Activated T-cell treated with anti-CD3 and anti-CD28 coated beads, Interleukin-2, amount 50 U/mL, for 24 hours (primary cell): ENCODE measurements around the gene WBP1.
"Not testable (repeated sequence)": the region's sequence is repeated elsewhere in the genome, so short reads cannot be mapped to it uniquely, and the experiment has no call there.

Experiments used
- DNase-seq: peaks from one replicate; pipeline ENCODE4 v3.0.0-alpha.2; 2020
- H3K27ac Mint-ChIP-seq: 2 replicates; pipeline ENCODE4 v1.8.0; 2020; ENCODE audit warnings: mild to moderate bottlenecking, mixed read lengths
- H3K27me3 Mint-ChIP-seq: 2 replicates; pipeline ENCODE4 v1.8.0; 2020; ENCODE audit warnings: mixed read lengths
- H3K36me3 Mint-ChIP-seq: 2 replicates; pipeline ENCODE4 v1.8.0; 2020; ENCODE audit warnings: low read depth, mixed read lengths
- H3K4me1 Mint-ChIP-seq: 2 replicates; pipeline ENCODE4 v1.8.0; 2020; ENCODE audit warnings: low read depth, mixed read lengths
- H3K4me3 Mint-ChIP-seq: 2 replicates; pipeline ENCODE4 v1.8.0; 2020; ENCODE audit warnings: mild to moderate bottlenecking, moderate library complexity, mixed read lengths
- H3K9me3 Mint-ChIP-seq: 2 replicates; pipeline ENCODE4 v1.8.0; 2020; ENCODE audit warnings: mixed read lengths

The WBP1 gene

GRCh38 chr2:74439803-74440377 lies 18.3 kb upstream of the WBP1 start:
- no peaks in the 10 kb centered on the region for H3K9me3 Mint-ChIP-seq
- H3K27me3 Mint-ChIP-seq = peaks cover 49% of the 10 kb centered on the region
- DNase-seq = no peak
- H3K27ac Mint-ChIP-seq = no peak overlapping the region
- peaks cover 15% of the 10 kb centered on the region for H3K4me1 Mint-ChIP-seq
- no peaks in the 10 kb centered on the region for H3K36me3 Mint-ChIP-seq
- H3K4me3 Mint-ChIP-seq = peak overlapping the region; percentile 43

- H3K9me3 Mint-ChIP-seq = no peaks in the 10 kb centered on the region
- peak overlapping the region; percentile 43 for H3K4me3 Mint-ChIP-seq
- peaks cover 15% of the 10 kb centered on the region for H3K4me1 Mint-ChIP-seq
- DNase-seq = peak; percentile 62
- no peaks in the 10 kb centered on the region for H3K36me3 Mint-ChIP-seq
- peaks cover 51% of the 10 kb centered on the region for H3K27me3 Mint-ChIP-seq
- no peak overlapping the region for H3K27ac Mint-ChIP-seq
Measured at GRCh38 chr2:74440378-74441169, 17.7 kb upstream of the WBP1 start.

- DNase-seq = peak; percentile 53
- Mint-ChIP-seq H3K27ac (no peak overlapping the region), H3K9me3 (no peaks in the 10 kb centered on the region)
Measured at GRCh38 chr2:74441170-74441689, 17.0 kb upstream of the WBP1 start.

GRCh38 chr2:74441690-74442482 lies 16.4 kb upstream of the WBP1 start, which contains the start of gene RTKN:
Gene RTKN (minus strand): TSS chr2:74441937. CDS start chr2:74441816, 121 bp downstream.
- H3K9me3 Mint-ChIP-seq = no peaks in the 10 kb centered on the region
- H3K27me3 Mint-ChIP-seq = peaks cover 51% of the 10 kb centered on the region
- H3K27ac Mint-ChIP-seq = no peak within 1 kb of the TSS
- H3K4me3 Mint-ChIP-seq = peak within 1 kb of the TSS; percentile 54
- peak; percentile 43 for DNase-seq
- peaks cover 15% of the 10 kb centered on the region for H3K4me1 Mint-ChIP-seq
- H3K36me3 Mint-ChIP-seq = no peaks in the 10 kb centered on the region

More at GRCh38 chr2:74441170-74441689, 17.0 kb upstream of the WBP1 start:
- H3K4me1 Mint-ChIP-seq = peaks cover 15% of the 10 kb centered on the region
- no peaks in the 10 kb centered on the region for H3K36me3 Mint-ChIP-seq
- peaks cover 51% of the 10 kb centered on the region for H3K27me3 Mint-ChIP-seq
- H3K4me3 Mint-ChIP-seq = peak overlapping the region; percentile 35

DNA sequence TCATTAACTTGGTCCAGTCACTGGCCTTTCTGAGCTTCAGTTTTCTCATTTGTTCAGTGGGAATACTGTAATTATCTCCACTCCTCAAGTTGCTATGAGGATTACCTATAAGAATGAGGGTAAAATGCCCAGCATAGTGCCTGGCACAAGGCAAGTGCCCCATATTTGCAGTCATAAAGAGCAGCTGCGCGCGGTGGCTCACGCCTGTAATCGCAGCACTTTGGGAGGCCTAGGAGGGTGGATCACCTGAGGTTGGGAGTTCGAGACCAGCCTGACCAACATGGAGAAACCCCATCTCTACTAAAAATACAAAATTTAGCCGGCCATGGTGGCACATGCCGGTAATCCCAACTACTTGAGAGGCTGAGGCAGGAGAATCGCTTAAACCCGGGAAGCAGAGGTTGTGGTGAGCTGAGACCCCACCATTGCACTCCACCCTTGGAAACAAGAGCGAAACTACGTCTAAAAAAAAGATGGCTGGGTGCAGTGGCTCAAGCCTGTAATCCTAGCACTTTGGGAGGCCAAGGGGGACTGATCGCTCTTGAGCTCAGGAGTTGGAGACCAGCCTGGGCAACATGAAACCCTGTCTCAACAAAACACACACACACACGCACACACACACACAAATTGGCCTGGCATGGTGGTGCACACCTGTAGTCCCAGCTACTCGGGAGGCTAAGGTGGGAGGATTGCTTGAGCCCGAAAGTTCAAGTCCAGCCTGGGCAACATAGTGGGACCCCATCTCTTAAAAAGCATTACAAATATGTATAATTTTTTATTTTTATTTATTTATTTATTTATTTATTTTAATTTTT lies 15.5 kb upstream of the WBP1 start:
- not testable (repeated sequence) for H3K36me3 Mint-ChIP-seq, DNase-seq, H3K9me3 Mint-ChIP-seq, H3K27ac Mint-ChIP-seq
- peaks cover 15% of the 10 kb centered on the region for H3K4me1 Mint-ChIP-seq
- H3K27me3 Mint-ChIP-seq = peaks cover 51% of the 10 kb centered on the region
- peak overlapping the region; percentile 54 for H3K4me3 Mint-ChIP-seq

- H3K27me3 Mint-ChIP-seq = peaks cover 37% of the 10 kb centered on the region
- peaks cover 15% of the 10 kb centered on the region for H3K4me1 Mint-ChIP-seq
- H3K9me3 Mint-ChIP-seq = no peaks in the 10 kb centered on the region
- no peak overlapping the region for H3K27ac Mint-ChIP-seq
- no peaks in the 10 kb centered on the region for H3K36me3 Mint-ChIP-seq
- no peak overlapping the region for H3K4me3 Mint-ChIP-seq
- no peak for DNase-seq
Measured at GRCh38 chr2:74444498-74445318, 13.5 kb upstream of the WBP1 start.

- Mint-ChIP-seq H3K27me3 (peaks cover 16% of the 10 kb centered on the region), H3K4me1 (peaks cover 2% of the 10 kb centered on the region), H3K36me3 (no peaks in the 10 kb centered on the region), H3K27ac (no peak overlapping the region), H3K4me3 (no peak overlapping the region), H3K9me3 (no peaks in the 10 kb centered on the region)
- DNase-seq = no peak
Measured at GRCh38 chr2:74447230-74447999, 10.8 kb upstream of the WBP1 start.

- H3K9me3 Mint-ChIP-seq = no peaks in the 10 kb centered on the region
- peaks cover 11% of the 10 kb centered on the region for H3K4me1 Mint-ChIP-seq
- H3K27me3 Mint-ChIP-seq = peaks cover 10% of the 10 kb centered on the region
- no peak for DNase-seq
- no peak overlapping the region for H3K4me3 Mint-ChIP-seq
- H3K27ac Mint-ChIP-seq = no peak overlapping the region
- no peaks in the 10 kb centered on the region for H3K36me3 Mint-ChIP-seq
Measured at GRCh38 chr2:74448771-74449170, 9.5 kb upstream of the WBP1 start.

- H3K4me1 Mint-ChIP-seq = peaks cover 24% of the 10 kb centered on the region
- H3K27ac Mint-ChIP-seq = no peak overlapping the region
- H3K27me3 Mint-ChIP-seq = no peaks in the 10 kb centered on the region
- no peak overlapping the region for H3K4me3 Mint-ChIP-seq
- no peaks in the 10 kb centered on the region for H3K9me3 Mint-ChIP-seq
- H3K36me3 Mint-ChIP-seq = peaks cover 6% of the 10 kb centered on the region
- DNase-seq = no peak
Measured at GRCh38 chr2:74450570-74451190, 7.6 kb upstream of the WBP1 start.

GRCh38 chr2:74454654-74455511 lies 3.4 kb upstream of the WBP1 start, which contains the start of gene INO80B:
Gene INO80B (plus strand): TSS chr2:74455087. CDS start chr2:74455117, 30 bp downstream.
- Mint-ChIP-seq H3K4me1 (peaks cover 54% of the 10 kb centered on the region), H3K27ac (peak within 1 kb of the TSS; percentile 97), H3K9me3 (no peaks in the 10 kb centered on the region), H3K36me3 (peaks cover 33% of the 10 kb centered on the region), H3K4me3 (peak within 1 kb of the TSS; percentile 92), H3K27me3 (no peaks in the 10 kb centered on the region)
- DNase-seq = peak; percentile 99

DNA sequence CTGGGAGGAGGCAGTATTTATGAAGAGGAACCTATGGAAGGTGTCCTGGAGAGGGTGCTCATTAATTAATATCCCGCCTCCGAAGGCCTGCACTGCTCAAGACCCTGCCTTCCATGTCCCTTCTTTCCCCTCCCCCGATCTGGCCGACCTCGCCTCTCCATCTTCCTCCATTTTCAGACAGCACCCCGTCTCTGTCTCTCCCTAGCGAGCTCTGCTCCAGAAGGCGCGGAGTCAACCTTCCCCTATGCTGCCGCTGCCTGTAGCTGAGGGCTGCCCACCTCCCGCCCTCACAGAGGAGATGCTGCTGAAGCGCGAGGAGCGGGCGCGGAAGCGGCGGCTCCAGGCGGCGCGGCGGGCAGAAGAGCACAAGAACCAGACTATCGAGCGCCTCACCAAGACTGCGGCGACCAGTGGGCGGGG lies 1.1 kb upstream of the WBP1 start:
- DNase-seq = no peak
- peaks cover 55% of the 10 kb centered on the region for H3K36me3 Mint-ChIP-seq
- no peaks in the 10 kb centered on the region for H3K9me3 Mint-ChIP-seq

More for the DNA sequence above, 1.1 kb upstream of the WBP1 start:
- Mint-ChIP-seq H3K4me1 (peaks cover 60% of the 10 kb centered on the region), H3K27me3 (no peaks in the 10 kb centered on the region), H3K4me3 (peak overlapping the region; percentile 92), H3K27ac (peak overlapping the region; percentile 97)
